ENCODE measurements around the gene RPA1. TPM values are rescaled to one million over a fixed set of nuclear protein-coding genes. Genes with fewer than 3 reads are reported as not detected.
"Not testable (repeated sequence)": the region's sequence is repeated elsewhere in the genome, so short reads cannot be mapped to it uniquely, and the experiment has no call there.

Gene RPA1
- total RNA-seq, 2 donors from 2014 or later: 15.4 to 40.0 TPM

- no peaks in the 10 kb centered on the region for H3K27me3 ChIP-seq (replicated peaks; ENCODE audit: insufficient read depth)
- no peak for TF ChIP-seq CTCF (IDR thresholded peaks at IDR 0.05)
- H3K36me3 ChIP-seq: peaks cover 11% of the 10 kb centered on the region
- no peaks in the 10 kb centered on the region for H3K4me1 ChIP-seq (ENCODE audit: control insufficient read depth in 1 of 2, low read depth in 2 of 2)
- H3K9me3 ChIP-seq: no peaks in the 10 kb centered on the region
- ATAC-seq (ENCODE audit: insufficient number of reproducible peaks, low FRiP score, low read depth) (no peak), DNase-seq (ENCODE audit: low spot score) (no peak)
- H3K27ac ChIP-seq: no peak overlapping the region
- no peak overlapping the region for H3K4me3 ChIP-seq
Observed at GRCh38 chr17:1803280-1803679, 26.5 kb upstream of the RPA1 start.

GRCh38 chr17:1807890-1808289 is 21.9 kb upstream of the RPA1 start:
- DNase-seq (ENCODE audit: low spot score): no peak
- Histone ChIP-seq H3K4me1 (ENCODE audit: control insufficient read depth in 1 of 2, low read depth in 2 of 2) (no peaks in the 10 kb centered on the region), H3K27ac (no peak overlapping the region), H3K9me3 (no peaks in the 10 kb centered on the region), H3K4me3 (no peak overlapping the region), H3K36me3 (peaks cover 13% of the 10 kb centered on the region), H3K27me3 (replicated peaks; ENCODE audit: insufficient read depth) (no peaks in the 10 kb centered on the region)
- no peak for TF ChIP-seq CTCF (IDR thresholded peaks at IDR 0.05)
- ATAC-seq (ENCODE audit: insufficient number of reproducible peaks, low FRiP score, low read depth): no peak

GRCh38 chr17:1808644-1809043 is 21.2 kb upstream of the RPA1 start:
- Histone ChIP-seq H3K4me1 (ENCODE audit: control insufficient read depth in 1 of 2, low read depth in 2 of 2) (no peaks in the 10 kb centered on the region), H3K27ac (no peak overlapping the region), H3K27me3 (replicated peaks; ENCODE audit: insufficient read depth) (no peaks in the 10 kb centered on the region), H3K36me3 (peaks cover 13% of the 10 kb centered on the region), H3K4me3 (no peak overlapping the region), H3K9me3 (no peaks in the 10 kb centered on the region)
- no peak for ATAC-seq (ENCODE audit: insufficient number of reproducible peaks, low FRiP score, low read depth)
- DNase-seq (ENCODE audit: low spot score): no peak
- no peak for TF ChIP-seq CTCF (IDR thresholded peaks at IDR 0.05)

GRCh38 chr17:1809815-1810214 is 20.0 kb upstream of the RPA1 start:
- not testable (repeated sequence) for DNase-seq (ENCODE audit: low spot score); H3K27me3 ChIP-seq (replicated peaks; ENCODE audit: insufficient read depth); ATAC-seq (ENCODE audit: insufficient number of reproducible peaks, low FRiP score, low read depth); H3K4me1 ChIP-seq (ENCODE audit: control insufficient read depth in 1 of 2, low read depth in 2 of 2); H3K27ac ChIP-seq; H3K9me3 ChIP-seq; H3K4me3 ChIP-seq
- H3K36me3 ChIP-seq: peaks cover 10% of the 10 kb centered on the region

GRCh38 chr17:1810450-1811103 is 19.2 kb upstream of the RPA1 start:
- Histone ChIP-seq H3K9me3 (no peaks in the 10 kb centered on the region), H3K27ac (no peak overlapping the region), H3K4me1 (ENCODE audit: control insufficient read depth in 1 of 2, low read depth in 2 of 2) (no peaks in the 10 kb centered on the region), H3K4me3 (no peak overlapping the region), H3K36me3 (peaks cover 10% of the 10 kb centered on the region), H3K27me3 (replicated peaks; ENCODE audit: insufficient read depth) (no peaks in the 10 kb centered on the region)
- TF ChIP-seq CTCF (IDR thresholded peaks at IDR 0.05): no peak
- DNase-seq (ENCODE audit: low spot score): no peak
- ATAC-seq (ENCODE audit: insufficient number of reproducible peaks, low FRiP score, low read depth): no peak

GRCh38 chr17:1813088-1813487 is 16.7 kb upstream of the RPA1 start:
- Histone ChIP-seq H3K4me1 (ENCODE audit: control insufficient read depth in 1 of 2, low read depth in 2 of 2) (no peaks in the 10 kb centered on the region), H3K27ac (no peak overlapping the region), H3K36me3 (peaks cover 10% of the 10 kb centered on the region), H3K9me3 (no peaks in the 10 kb centered on the region), H3K27me3 (replicated peaks; ENCODE audit: insufficient read depth) (no peaks in the 10 kb centered on the region), H3K4me3 (no peak overlapping the region)
- DNase-seq (ENCODE audit: low spot score) (no peak), ATAC-seq (ENCODE audit: insufficient number of reproducible peaks, low FRiP score, low read depth) (no peak)
- TF ChIP-seq CTCF (IDR thresholded peaks at IDR 0.05): no peak
